Right renal pelvis (tissue), 4 donors: ENCODE measurements around the gene LCOR. TPM values are rescaled to one million over a fixed set of nuclear protein-coding genes. Genes with fewer than 3 reads are reported as not detected.
A peak's percentile ranks its signal among the peaks of the same experiment; 100 is the strongest.
"Not testable (repeated sequence)": the region's sequence is repeated elsewhere in the genome, so short reads cannot be mapped to it uniquely, and the experiment has no call there.

Experiments used
- DNase-seq, 4 donors: peaks; one replicate each; pipeline ENCODE4 v3.0.0-alpha.2; 2013; ENCODE audit warnings: low read depth in 4 of 4, low spot score in 3 of 4, missing footprints in 1 of 4
- polyA plus RNA-seq, 4 donors: library from polyadenylated mRNA; unstranded; fragments of 120-200 nt; gene quantifications; one replicate each; pipeline ENCODE4 v1.2.1, GENCODE V29; 2013; ENCODE audit not compliant: insufficient read length in 4 of 4

LCOR gene
- polyA plus RNA-seq, result 10 to 100 TPM; 24.6 to 31.1 (median 29.5) TPM

- DNase-seq, result peak; percentile 76 to 88 (median 84)
Observed at GRCh38 chr10:96831867-96832720, at the start of gene LCOR. Gene LCOR (plus strand): TSS chr10:96832298. CDS start chr10:96949058, 116,760 bp downstream.

- DNase-seq, result no peak
Observed at GRCh38 chr10:96784253-96784652, 47.8 kb upstream of the LCOR start.

GRCh38 chr10:96789571-96790108 is 42.5 kb upstream of the LCOR start:
- no peak for DNase-seq

GRCh38 chr10:96791902-96792301 is 40.2 kb upstream of the LCOR start:
- no peak for DNase-seq

GRCh38 chr10:96794836-96795733 is 37.0 kb upstream of the LCOR start:
- DNase-seq, result no peak

- DNase-seq, result no peak
Observed at GRCh38 chr10:96797485-96797884, 34.6 kb upstream of the LCOR start.

- no peak for DNase-seq
Observed at GRCh38 chr10:96803288-96803664, 28.8 kb upstream of the LCOR start.

- DNase-seq, result no peak
Observed at GRCh38 chr10:96814264-96814663, 17.8 kb upstream of the LCOR start.

GRCh38 chr10:96818971-96819370 is 13.1 kb upstream of the LCOR start:
- DNase-seq, result not testable (repeated sequence)

GRCh38 chr10:96820765-96821164 is 11.3 kb upstream of the LCOR start:
- DNase-seq, result no peak

- no peak for DNase-seq
Observed at GRCh38 chr10:96826438-96826837, 5.7 kb upstream of the LCOR start.

- no peak for DNase-seq
Observed at GRCh38 chr10:96828609-96829008, 3.5 kb upstream of the LCOR start.

GRCh38 chr10:96829029-96829773 is 2.9 kb upstream of the LCOR start:
- DNase-seq, result no peak

GRCh38 chr10:96830511-96831199 is 1.4 kb upstream of the LCOR start:
- DNase-seq, result peak; percentile 63 to 75 (median 68)

- DNase-seq, result no peak
Observed at GRCh38 chr10:96831200-96831866, 765 bp upstream of the LCOR start.

- DNase-seq, result peak; percentile 55 to 76 (median 66)
Observed at GRCh38 chr10:96832721-96833219, 672 bp downstream of the LCOR start.

GRCh38 chr10:96833220-96834001 is 1.3 kb downstream of the LCOR start:
- peak in 2 of 4 donors; percentile 25 to 29 for DNase-seq

- DNase-seq, result no peak
Observed at GRCh38 chr10:96834120-96834519, 2.0 kb downstream of the LCOR start.
